AG20443 (cell line): ENCODE measurements around the gene PADI1.
"Not testable (repeated sequence)": the region's sequence is repeated elsewhere in the genome, so short reads cannot be mapped to it uniquely, and the experiment has no call there.

Experiments
- DNase-seq: peaks from one replicate; pipeline ENCODE4 v3.0.0; 2012; ENCODE audit warnings: low spot score, mixed read lengths

The PADI1 gene

GRCh38 chr1:17217607-17218006 is 12.7 kb downstream of the PADI1 start:
- no peak for DNase-seq

GRCh38 chr1:17218939-17219338 is 14.0 kb downstream of the PADI1 start:
- DNase-seq, result no peak

GRCh38 chr1:17220287-17220686 is 15.4 kb downstream of the PADI1 start:
- DNase-seq, result no peak

DNA sequence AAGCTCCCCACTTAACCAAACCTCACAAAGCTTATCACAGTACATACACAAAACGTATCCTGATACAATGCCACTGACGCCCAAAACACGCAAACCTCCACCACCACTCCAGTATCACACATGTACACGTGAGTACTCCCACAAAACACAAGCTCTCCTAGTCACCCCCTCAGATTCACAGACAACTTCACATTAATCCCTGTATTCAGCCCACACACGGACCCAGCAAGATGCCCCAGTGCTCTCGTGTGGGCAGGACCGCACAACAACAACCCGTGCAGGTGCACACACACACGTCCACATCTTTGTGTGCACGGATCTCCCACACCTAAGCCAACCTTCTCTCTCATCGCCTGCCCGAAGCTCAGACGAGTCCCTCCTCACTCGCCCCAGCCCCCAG is 17.6 kb downstream of the PADI1 start:
- DNase-seq, result no peak

GRCh38 chr1:17224434-17224833 is 19.5 kb downstream of the PADI1 start:
- DNase-seq, result no peak

- DNase-seq, result no peak
Observed at GRCh38 chr1:17225140-17225539, 20.2 kb downstream of the PADI1 start.

GRCh38 chr1:17227358-17227915 is 22.5 kb downstream of the PADI1 start:
- DNase-seq, result no peak

GRCh38 chr1:17228619-17229018 is 23.7 kb downstream of the PADI1 start:
- DNase-seq, result no peak

GRCh38 chr1:17229379-17229778 is 24.5 kb downstream of the PADI1 start:
- no peak for DNase-seq

DNA sequence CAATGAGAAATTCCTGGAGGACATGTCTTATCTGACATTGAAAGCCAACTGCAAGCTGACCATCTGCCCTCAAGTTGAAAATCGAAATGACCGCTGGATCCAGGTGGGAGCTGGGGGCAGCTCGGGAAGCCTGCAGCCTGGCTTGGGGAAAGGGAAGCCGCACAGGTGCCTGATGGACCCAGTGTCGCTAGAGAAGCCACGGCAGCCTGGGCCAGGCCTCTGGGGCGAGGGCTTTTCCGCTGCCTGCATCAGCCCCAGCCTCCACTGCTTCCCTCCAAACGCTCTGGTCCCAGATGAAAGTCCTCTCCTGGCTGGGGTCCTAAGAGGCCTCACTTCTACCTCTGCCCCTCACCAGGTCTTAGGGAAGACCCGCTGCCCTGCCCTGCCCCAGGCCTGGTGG is 25.2 kb downstream of the PADI1 start:
- DNase-seq, result no peak

DNA sequence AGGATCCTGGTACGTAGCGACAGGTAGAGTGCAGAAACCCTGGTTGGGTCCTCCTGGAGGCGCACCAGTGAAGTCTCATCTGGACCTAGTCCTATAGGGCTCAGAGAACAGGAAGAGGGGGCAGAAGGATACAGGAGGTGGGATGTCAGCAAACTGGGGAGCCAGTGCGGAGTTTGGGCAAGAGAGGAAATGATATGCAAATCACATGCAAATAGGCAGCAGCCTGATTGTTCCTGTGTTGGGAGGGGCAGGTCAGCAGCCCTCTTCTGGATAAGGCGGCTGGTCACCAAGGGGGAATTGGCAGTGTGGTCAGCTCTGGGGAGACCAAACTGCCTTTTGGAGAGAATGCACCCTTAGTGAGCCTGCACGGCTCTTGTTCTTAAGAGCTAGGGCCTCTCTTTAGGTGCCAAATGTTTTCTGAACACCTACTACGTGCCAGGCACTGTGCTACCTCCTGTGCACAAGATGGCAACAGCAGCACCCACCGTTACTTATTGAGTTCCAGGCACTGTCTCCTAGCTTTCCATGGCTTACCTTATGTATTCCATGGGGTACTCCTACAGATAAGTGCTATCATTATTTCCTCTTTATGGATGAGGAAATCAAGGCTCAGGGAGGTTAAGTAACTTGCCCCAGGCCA is 25.9 kb downstream of the PADI1 start:
- no peak for DNase-seq

DNA sequence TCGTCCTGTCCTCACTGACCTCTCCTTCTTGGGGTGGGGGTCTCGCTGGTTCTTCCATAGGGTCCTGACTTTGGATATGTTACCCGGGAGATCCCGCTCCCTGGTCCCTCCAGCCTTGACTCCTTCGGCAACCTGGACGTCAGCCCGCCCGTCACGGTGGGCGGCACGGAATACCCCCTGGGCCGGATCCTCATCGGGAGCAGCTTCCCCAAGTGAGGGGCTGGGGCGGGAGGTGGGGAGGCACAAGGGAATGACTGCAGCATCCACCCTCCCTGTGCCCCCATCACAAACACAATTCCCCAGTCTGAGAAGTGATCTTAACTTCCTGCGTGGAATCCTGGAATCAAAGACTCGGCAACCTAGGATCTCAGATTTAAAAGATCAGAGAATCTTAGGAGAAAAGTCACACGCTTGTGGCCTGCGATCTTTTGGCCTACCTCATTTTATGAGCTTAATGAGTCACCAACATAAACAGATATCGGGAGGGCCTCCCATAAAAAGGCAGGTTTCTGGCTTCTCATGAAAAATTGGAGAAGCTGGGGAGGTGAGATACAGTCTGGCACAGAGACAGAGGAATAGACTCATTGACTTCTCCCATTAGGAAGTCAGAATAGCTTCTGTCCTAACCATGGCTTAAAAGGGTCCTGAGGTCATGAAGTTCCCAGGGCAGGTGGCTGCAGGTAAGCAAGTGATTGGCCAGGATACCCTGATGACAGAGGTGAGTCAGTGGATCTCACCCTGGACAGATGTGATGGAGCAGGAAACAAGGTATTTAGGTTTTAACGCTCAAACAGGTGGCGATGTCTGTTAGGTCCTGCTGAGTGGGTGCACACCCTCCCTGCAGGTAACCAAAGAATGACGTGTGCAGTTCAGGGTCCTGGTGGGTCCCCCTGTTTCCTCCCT is 28.1 kb downstream of the PADI1 start:
- DNase-seq, result peak; percentile 64

GRCh38 chr1:17233675-17234320 is 28.9 kb downstream of the PADI1 start:
- DNase-seq, result peak; percentile 93

- DNase-seq, result no peak
Observed at GRCh38 chr1:17234405-17234804, 29.5 kb downstream of the PADI1 start.

DNA sequence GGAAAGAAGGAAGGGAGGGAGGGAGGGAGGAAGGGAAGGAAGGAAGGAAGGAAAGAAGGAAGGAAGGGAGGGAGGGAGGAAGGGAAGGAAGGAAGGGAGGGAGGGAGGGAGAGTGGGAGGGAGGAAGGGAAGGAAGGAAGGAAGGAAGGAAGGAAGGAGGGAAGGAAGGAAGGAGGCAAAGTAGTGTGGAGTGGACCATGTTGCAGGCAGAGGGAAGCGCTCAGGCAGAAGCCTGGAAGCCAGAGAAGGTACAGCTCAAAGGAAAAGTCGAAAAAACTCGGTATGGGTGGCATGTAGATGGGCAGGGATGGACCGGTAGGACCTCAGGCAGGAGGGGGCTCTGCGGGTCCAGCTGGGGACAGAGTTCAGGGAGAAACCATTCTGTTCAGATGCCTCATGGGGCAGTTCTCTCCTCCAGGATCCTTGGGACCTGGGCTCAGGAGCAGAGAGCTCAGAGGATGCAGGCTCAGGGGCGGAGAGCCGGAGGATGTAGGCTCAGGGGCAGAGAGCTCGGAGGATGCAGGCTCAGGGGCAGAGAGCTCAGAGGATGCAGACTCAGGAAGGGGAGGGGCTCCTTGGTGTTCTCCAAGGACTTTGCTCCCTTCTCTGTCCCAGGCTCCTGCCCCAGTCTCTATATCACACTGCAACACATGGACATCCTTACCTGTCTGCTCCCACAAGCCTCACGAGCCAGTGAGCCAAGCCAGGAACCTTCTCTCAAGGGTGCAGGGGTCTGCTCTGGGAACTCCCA is 30.4 kb downstream of the PADI1 start:
- DNase-seq, result no peak

- peak; percentile 88 for DNase-seq
Observed at GRCh38 chr1:17236779-17237560, 32.0 kb downstream of the PADI1 start.

DNA sequence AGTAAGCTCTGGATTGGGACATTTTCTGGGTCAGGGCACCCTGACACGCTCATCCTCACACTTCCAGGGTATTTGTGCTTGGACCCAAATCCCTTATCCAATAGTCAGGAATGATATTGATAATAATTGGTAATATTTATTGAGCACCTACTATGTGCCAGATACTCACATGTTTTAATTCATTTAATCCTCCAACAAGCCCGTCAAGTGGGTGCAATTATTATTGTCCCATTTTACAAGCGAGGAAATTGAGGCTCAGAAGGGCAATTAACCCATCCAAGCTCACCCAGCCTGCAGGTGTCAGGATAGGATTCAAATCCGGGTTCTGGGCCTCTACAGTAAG is 32.6 kb downstream of the PADI1 start:
- DNase-seq, result no peak

DNA sequence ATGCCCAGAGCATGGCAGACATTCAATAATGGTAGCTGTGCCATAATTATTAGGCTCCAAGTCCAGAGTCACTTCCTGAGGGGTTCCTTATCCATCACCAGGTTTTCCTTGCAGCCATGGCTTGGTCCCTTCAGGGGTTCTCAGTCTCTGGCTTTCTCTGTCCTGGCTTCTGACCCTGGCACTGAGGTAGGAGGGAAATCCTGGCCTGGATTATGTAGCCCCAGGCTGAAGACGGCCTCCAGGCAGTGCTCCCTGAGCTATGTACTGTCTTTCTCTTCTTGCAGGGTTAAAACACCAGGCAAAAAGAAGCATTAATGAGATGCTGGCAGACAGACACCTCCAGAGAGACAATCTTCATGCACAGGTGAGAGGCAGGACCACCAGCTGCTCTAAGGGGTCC is 34.5 kb downstream of the PADI1 start:
- peak; percentile 91 for DNase-seq

DNA sequence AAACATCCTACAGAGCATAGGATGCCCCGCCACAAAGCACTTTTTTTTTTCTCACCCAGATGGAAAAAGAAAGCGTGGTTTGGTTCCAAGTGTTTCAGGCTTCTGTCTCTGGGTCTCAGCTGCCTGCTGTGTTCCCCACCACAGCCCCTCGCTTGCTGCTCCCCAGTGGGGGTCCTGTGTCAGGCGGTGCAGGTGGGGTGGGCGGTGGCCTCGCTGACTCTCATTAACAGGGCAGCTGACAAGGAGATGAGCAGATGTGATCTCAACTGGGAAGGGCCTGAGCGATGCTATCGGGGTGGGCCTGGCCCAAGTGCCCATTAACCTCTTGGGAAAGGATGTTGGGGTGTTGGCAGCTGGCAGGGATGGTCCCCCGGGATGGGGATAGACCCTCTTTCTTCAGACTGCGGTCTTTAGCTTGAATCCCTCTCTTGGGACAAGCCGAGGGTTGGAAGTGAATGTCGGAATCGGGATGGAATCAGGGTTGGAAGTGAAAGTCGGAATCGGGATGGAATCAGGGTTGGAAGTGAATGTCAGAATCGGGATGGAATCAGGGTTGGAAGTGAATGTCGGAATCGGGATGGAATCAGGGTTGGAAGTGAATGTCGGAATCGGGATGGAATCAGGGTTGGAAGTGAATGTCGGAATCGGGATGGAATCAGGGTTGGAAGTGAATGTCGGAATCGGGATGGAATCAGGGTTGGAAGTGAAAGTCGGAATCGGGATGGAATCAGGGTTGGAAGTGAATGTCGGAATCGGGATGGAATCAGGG is 36.3 kb downstream of the PADI1 start:
- not testable (repeated sequence) for DNase-seq

DNA sequence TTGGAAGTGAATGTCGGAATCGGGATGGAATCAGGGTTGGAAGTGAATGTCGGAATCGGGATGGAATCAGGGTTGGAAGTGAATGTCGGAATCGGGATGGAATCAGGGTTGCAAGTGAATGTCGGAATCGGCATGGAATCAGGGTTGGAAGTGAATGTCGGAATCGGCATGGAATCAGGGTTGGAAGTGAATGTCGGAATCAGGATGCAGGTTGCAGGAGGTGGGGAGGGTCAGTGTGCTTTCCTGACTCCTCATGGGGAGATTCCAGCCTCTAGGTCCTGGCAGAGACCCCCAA is 36.8 kb downstream of the PADI1 start:
- not testable (repeated sequence) for DNase-seq

DNA sequence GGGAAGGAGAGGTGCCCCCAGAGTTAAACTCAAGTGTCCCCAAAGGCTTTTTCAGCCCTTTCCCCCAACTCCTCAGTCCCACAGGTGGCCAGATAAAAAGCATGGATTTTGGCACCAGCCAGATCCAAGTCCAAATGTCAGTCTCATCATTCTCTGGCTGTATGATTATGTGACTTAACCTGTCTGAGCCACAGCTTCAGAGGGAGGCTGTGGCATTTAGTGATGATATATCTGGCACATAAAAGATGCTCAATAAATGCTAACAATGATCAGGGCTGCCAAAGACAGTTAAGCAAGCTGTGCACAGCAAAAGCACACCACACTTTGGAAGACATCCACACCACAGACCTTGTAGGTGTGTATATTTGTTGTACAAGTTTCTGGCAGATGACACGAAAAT is 38.3 kb downstream of the PADI1 start:
- DNase-seq, result no peak
